Transverse colon (tissue), 4 donors: ENCODE measurements around the gene SNPH.

ENCODE experiments used
- EP300 ChIP-seq: sonication (generic); formaldehyde crosslinking; IDR thresholded peaks from one replicate; pipeline ENCODE4 v1.6.1; 2017; ENCODE audit warnings: antibody characterized with exemption, low read depth
- POLR2A ChIP-seq: fragments of 450-650 bp; IDR thresholded peaks from one replicate; pipeline ENCODE4 v1.6.1; 2016; ENCODE audit warnings: antibody characterized with exemption, mild to moderate bottlenecking, moderate library complexity
- POLR2AphosphoS5 ChIP-seq, 3 donors: sonication (generic); formaldehyde crosslinking; IDR thresholded peaks; one replicate each; pipeline ENCODE4 v1.6.1; 2016; ENCODE audit warnings: antibody characterized with exemption in 3 of 3
- TF ChIP-seq, protein P1 (sequence below), 5 experiments: fragments of 200-600 bp in 3 of 5; fragments of 450-650 bp in 2 of 5; sonication (generic) in 3 of 5; IDR thresholded peaks; 1 replicate in 2 of 5; 2 replicates in 3 of 5; pipeline ENCODE4 v1.5.1; 2016 to 2017; ENCODE audit warnings: antibody characterized with exemption in 5 of 5, inconsistent platforms in 3 of 5, mild to moderate bottlenecking in 2 of 5, moderate library complexity in 1 of 5

DNA sequence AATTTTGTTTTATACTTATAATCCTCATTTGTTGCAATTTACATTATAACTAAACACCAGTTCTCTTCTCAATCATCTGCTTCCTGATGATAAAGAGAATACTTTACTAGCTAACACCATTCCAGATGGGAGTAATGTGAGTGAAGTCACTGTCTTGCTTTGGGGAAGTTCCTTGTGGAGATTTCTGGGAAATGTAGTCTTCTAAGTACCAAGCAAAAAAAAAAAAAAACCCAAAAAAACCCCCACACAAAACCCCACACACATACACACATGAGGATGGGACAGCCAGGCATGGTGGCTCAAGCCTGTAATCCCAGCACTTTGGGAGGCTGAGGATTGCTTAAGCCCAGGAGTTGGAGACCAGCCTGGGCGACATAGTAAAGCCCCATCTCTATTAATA is 2.2 kb upstream of the SNPH start:
- TF ChIP-seq, protein P1, sequence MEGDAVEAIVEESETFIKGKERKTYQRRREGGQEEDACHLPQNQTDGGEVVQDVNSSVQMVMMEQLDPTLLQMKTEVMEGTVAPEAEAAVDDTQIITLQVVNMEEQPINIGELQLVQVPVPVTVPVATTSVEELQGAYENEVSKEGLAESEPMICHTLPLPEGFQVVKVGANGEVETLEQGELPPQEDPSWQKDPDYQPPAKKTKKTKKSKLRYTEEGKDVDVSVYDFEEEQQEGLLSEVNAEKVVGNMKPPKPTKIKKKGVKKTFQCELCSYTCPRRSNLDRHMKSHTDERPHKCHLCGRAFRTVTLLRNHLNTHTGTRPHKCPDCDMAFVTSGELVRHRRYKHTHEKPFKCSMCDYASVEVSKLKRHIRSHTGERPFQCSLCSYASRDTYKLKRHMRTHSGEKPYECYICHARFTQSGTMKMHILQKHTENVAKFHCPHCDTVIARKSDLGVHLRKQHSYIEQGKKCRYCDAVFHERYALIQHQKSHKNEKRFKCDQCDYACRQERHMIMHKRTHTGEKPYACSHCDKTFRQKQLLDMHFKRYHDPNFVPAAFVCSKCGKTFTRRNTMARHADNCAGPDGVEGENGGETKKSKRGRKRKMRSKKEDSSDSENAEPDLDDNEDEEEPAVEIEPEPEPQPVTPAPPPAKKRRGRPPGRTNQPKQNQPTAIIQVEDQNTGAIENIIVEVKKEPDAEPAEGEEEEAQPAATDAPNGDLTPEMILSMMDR (IDR thresholded peaks at IDR 0.05): no peak
- TF ChIP-seq EP300: no peak
- no peak for TF ChIP-seq POLR2AphosphoS5 (IDR thresholded peaks at IDR 0.05)
- no peak for TF ChIP-seq POLR2A
